HTR-8/SVneo (cell line): ENCODE data around the gene SH3PXD2A.
"Not testable (repeated sequence)": the region's sequence is repeated elsewhere in the genome, so short reads cannot be mapped to it uniquely, and the experiment has no call there.

ENCODE experiments used
- DNase-seq: peaks from one replicate; pipeline ENCODE4 v3.0.0; 2011; ENCODE audit warnings: low spot score, mixed read lengths; ENCODE audit not compliant: insufficient read length
- FAIRE-seq: peaks from 2 replicates; lab custom pipeline; 2011; peaks lifted over from hg19 to GRCh38; lab: Jason Lieb, UNC

Gene SH3PXD2A

DNA sequence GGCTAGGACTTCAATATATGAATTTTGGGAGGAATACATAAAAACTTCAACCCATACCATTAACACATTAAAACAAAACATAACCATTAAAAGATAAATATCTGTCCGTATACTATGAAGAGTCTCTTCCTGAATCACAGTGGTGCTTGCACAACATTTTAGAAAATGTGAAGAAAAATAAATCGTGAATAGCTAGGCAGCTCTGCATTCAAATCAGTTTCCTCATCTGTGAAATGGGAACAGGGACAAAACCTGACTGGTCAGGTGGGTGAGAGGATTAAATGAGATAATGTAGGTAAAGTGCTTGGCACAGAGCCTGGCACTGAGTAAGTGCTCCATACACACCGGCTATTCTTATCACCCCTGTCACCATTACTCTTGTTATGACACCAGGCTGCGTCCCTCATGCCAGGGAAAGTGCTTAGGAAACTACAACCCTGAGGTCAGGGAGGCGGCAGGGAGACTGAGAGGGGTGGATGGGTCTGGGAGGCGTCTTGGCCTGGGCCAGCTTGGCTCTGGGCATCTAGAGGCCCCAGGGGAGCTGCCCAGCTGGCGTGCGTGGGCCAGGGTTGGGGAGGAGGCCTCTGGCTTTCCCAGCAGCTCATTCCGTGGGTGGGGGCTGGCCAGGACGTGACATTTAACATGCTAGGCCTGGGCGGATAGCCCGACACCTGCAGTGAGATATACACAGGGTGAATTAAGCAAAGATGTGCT, 78.3 kb downstream of the SH3PXD2A start:
- no peak for DNase-seq
- no peak for FAIRE-seq

DNA sequence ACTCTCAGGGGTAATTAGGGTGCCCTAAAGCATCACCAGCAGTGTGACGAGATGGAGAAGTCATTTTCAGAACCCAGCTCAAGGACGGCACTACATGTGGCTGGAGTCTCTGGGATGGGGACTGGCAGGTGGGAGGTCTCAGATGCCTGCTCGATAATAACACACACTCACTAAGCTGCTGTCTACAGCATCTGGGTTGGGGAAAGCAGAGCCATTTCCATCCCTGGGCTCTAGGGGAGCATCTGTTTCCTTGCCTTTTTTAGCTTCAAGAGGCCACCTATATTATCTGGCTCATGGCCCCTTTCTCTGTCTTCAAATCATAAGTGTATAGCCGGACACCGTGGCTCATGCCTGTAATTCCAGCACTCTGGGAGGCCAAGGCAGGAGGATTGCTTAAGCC, 79.6 kb downstream of the SH3PXD2A start:
- no peak for DNase-seq
- FAIRE-seq: no peak

GRCh38 chr10:103772846-103773245, 82.5 kb downstream of the SH3PXD2A start:
- FAIRE-seq, DNase-seq: not testable (repeated sequence)

DNA sequence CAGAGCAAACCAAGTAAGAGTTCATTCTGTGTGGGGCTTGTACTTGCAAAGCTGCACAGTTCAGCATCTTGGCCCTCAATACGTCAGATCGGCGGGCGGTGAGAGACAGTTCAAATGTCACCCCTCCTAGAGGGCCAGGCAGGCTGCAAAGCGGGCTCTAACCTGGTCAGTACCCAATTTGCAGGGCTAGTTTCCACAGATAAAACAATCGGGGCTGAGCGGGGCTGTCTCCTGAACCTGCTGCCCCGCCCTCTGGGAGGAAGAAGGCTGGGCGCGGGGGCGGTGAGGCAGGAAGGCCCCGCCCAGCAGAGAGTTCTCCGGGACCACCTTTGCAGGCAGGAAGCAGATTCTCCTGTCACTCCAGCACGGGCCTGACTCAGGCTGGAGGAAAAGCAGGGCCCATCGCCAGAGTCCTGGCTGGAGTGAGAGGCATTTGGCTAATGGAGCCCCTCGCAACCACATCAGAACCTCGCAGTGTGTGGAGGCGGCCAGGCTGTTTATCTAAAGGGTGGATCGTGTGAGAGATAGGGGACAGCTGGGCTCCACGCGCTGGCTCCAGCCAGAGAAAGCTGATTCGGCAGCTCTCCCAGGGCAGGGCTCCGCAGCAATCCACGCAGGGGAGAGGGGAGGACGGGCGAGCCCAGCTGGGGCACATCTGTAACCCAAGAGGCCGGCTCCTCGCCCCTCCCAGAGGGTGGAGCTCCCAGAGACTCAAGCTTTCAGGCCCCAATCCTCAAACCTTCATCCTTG, 83.1 kb downstream of the SH3PXD2A start:
- FAIRE-seq (peak; percentile 51), DNase-seq (peak; percentile 91)

GRCh38 chr10:103770139-103770538, 85.2 kb downstream of the SH3PXD2A start:
- no peak for FAIRE-seq
- no peak for DNase-seq

GRCh38 chr10:103769176-103769575, 86.2 kb downstream of the SH3PXD2A start:
- no peak for DNase-seq

GRCh38 chr10:103768345-103768744, 87.0 kb downstream of the SH3PXD2A start:
- no peak for FAIRE-seq

More at GRCh38 chr10:103769176-103769575, 86.2 kb downstream of the SH3PXD2A start:
- no peak for FAIRE-seq

GRCh38 chr10:103767756-103768155, 87.6 kb downstream of the SH3PXD2A start:
- DNase-seq (no peak), FAIRE-seq (no peak)

More at GRCh38 chr10:103768345-103768744, 87.0 kb downstream of the SH3PXD2A start:
- no peak for DNase-seq

- DNase-seq: no peak
- no peak for FAIRE-seq
Measured at GRCh38 chr10:103766751-103767505, 88.4 kb downstream of the SH3PXD2A start.

DNA sequence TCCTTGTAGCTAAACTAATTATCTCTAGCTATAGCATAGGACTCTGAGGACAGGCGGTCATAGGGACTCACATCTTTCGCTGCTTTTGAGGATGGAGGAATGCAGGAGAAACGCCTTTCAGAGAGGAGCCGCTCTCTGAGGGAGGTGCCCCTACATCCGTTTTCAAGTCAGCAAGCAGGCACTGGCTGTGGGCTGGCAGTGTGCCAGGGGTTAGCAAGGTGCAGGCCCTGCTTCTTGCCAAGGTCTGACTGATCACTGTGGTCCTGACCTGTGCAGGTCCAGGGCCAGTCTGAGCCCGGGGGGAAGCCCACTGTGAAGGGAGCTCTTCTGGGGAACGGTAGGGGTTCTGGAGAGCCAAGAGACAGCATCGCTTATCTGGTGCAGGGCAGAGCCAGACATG, 89.4 kb downstream of the SH3PXD2A start:
- DNase-seq (no peak), FAIRE-seq (no peak)

GRCh38 chr10:103765168-103765567, 90.2 kb downstream of the SH3PXD2A start:
- FAIRE-seq (no peak), DNase-seq (peak; percentile 57)

DNA sequence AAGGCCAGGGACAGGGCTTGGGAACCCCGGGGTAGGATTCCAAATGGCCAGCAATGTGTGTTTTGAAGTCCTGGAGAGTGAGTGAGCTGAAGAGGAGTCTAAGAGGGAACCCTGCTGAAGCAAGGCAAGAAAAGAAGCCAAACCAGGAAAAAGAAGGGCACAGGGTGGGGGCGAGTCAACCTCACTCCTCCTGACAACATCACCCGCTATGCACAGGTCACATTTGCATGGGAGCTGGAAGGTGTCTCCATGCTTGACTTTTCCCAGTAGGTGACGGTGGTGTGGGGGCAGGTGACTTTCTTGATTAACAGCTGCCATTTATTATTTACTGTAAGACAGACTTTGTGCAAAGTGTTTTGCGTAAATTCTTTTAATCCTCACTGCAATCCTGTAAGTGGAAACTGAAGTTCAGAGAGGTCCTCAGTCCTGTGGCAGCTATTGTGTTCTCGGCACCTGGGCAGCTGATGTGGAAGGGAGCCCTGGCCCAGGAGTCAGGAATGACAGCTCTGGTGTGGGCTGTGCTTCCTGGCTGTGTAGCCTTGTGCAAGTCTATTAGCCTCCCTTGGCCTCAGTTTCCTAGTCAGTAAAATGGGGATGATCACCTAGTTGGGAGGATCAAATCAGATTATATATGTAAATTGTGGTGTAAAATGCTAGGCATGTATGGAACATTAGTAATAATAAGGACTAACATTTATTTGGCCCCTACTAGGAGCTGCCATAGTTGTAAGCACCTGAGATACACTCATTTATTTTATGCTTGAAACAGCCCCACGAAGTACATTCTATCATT, 90.9 kb downstream of the SH3PXD2A start:
- FAIRE-seq: no peak
- no peak for DNase-seq

DNA sequence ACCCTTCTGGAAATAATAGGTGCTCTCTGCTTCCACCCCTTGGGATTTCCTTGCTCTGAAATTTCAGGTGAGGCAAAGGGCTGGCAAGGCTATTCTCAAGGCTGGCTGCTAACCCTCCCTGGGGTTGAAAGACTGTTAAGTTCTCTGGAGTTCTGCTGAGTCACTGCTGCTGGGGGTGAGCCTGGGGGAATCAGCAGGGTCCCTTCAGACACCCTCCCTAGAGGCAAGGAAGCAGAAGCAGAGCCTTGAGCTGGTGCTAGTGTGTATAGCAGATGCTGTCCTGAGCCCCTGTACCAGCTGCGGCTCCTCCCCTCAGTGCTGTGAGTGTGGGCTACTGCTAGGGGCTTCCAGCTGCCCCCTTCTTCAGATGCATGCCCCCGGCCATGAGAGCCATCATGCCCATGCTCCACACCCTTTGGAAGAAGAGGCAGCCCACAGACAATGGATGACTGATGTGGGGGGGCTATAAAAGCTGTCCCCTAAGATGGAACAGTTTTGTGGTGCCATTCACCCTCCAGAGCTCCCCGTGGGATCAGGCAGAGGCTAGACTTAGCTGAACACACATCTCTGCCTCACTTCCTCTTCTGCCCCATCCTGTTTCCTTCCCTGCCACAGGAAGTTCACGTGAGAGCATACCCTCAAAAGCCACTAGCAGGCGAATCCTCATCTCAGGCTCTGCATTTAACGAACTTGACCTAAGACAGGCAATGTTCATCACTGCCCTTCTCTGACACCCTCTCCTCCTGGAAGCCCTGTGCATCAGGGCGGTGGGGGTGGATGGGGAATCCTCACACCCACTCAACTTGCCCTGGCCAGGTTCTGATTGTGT, 91.8 kb downstream of the SH3PXD2A start:
- no peak for FAIRE-seq

DNA sequence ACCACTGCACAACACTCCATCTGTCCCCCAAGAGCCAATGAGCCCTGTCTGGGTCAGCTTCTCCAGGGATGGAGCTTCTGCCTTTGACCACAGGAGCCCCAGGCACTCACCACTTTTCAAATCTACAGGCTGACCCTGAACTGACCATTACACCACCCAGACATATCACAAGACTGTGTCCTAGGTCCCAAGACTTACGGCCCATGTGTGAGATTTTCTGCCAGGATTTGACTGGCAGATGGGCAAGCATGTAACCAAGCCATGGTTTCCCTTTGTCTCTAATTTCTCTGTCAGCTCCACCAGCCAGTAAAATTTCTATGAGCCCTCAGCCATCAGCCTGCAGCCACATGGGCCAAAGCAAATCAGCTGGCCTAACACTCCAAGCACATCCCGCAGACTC, 92.5 kb downstream of the SH3PXD2A start:
- no peak for FAIRE-seq
- no peak for DNase-seq

More for the DNA sequence above, 91.8 kb downstream of the SH3PXD2A start:
- DNase-seq: no peak

GRCh38 chr10:103762162-103762561, 93.2 kb downstream of the SH3PXD2A start:
- no peak for FAIRE-seq
- DNase-seq: no peak

DNA sequence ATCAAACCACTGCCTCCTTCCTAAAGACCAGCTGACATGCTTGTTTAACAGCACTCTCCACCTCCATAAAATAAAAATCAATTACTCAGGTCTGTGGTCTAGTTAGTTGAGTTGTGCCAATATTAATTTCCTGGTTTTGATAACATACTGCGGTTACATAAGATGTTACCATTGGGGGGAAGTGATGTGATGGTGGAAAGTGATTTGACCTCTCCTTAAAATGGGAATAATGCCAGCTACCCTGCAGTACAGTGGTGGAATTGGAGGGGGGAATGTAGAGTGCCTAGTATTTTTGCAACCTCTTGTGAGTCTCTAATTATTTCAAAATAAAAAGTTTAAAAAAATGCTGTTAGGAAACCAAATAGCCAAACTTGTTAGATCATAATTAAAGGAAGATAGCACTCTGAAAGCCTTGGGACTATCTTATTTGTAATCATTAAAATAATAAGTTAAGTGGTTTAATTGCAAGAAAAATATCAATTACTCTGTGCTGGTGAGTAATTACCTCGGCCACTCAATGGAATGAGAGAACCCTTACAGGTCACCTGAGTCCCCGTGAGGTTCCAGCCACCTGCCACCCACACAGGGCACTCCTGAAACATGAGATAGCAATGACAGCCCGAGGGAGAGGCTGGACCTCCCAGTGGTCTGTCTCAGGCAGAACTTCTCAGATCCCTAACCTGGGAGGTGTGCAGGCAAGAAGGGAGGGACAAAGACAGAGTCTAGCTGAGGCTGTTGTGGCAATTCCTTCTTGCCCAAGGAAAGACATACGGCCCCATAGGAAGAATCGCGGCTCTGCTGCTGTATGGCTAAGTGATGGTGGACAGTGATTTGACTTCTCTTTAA, 94.1 kb downstream of the SH3PXD2A start:
- FAIRE-seq (no peak), DNase-seq (no peak)

DNA sequence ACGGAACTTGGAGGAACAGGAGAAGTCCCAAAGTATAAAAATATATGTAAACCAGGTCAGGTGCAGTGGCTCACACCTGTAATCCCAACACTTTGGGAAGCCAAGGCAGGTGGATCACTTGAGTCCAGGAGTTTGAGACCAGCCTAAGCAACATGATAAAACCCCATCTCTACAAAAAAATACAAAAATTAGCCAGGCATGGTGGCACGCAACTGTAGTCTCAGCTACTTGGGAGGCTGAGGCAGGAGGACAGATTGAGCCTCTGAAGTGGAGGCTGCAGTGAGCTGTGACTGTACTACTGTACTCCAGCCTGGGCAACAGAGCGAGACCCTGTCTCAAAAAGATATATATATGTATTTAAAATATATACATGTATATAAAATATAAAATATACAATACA, 95.1 kb downstream of the SH3PXD2A start:
- FAIRE-seq, DNase-seq: not testable (repeated sequence)

DNA sequence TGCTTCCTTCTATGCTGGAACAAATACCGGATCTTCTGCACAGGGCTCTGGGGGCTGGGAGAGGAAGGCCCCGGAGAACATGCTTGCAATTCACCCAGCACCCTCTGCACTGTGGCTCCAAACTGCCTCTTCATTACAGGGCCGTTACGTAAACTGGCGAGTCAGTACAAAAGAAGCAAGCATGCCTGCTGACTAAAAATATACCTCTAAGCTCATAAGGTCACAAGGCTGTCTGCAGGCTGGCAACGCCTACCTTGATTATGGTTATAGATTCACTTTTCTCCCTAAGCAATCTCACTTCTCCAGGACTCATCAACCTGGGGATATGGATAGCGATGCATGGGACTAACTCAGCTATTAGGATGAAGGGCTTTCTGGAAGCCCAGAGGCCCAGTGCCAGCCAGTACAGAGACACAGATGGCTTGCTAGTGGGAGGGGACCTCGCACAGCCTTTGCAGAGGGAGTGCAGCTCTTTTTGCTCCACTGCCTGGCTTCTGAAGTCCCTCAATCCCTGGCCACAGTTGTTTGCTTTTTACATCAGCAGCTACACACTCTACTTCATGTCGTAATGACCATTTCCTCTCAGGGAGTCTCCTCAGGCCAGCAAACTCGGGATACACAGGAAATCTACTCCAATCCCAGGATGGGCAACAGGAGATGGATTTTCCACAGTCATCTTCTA, 96.1 kb downstream of the SH3PXD2A start:
- FAIRE-seq: no peak

More for the DNA sequence above, 96.1 kb downstream of the SH3PXD2A start:
- DNase-seq: no peak
